Right lobe of liver (tissue), 4 donors: Measurements from ENCODE around the gene NEURL4.
"Not testable (repeated sequence)": the region's sequence is repeated elsewhere in the genome, so short reads cannot be mapped to it uniquely, and the experiment has no call there.

Source experiments
- POLR2A ChIP-seq: fragments of 450-650 bp; IDR thresholded peaks from one replicate; pipeline ENCODE4 v1.6.1; 2017; ENCODE audit warnings: antibody characterized with exemption, mild to moderate bottlenecking
- TF ChIP-seq, protein P1 (sequence below), 4 donors: fragments of 200-600 bp in 3 of 4; fragments of 450-650 bp in 1 of 4; IDR thresholded peaks; one replicate each; pipeline versions ENCODE4 v1.5.1 to v1.8.0; 2016 to 2022; ENCODE audit warnings: antibody characterized with exemption in 4 of 4, mild to moderate bottlenecking in 2 of 4
- donor health status: DM: no; HTN: no; CAD: no.
- donor health status: DM: no; HTN: no; CAD: no.
- donor health status: DM: no; HTN: yes; CAD: no.

DNA sequence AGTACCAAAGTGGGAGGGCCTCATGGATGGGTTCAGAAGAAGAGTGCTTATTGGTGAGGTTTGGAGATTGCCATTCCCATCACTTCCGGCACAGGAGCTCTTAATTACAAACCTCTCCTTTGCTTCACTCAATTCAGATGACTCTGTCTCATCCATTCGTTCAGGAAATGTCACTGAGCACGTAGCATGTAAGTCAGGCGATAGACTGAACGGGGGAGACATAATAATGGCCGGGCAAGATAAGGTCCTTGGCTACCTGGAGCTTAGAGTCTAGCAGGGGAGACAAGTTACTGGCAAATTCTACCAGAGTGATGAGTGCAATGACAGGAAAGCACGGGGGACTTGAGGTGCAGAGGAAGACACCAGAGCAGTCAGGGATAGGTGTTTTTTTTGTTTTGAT is 36.8 kb upstream of the NEURL4 start:
- not testable (repeated sequence) for TF ChIP-seq POLR2A
- TF ChIP-seq, protein P1, sequence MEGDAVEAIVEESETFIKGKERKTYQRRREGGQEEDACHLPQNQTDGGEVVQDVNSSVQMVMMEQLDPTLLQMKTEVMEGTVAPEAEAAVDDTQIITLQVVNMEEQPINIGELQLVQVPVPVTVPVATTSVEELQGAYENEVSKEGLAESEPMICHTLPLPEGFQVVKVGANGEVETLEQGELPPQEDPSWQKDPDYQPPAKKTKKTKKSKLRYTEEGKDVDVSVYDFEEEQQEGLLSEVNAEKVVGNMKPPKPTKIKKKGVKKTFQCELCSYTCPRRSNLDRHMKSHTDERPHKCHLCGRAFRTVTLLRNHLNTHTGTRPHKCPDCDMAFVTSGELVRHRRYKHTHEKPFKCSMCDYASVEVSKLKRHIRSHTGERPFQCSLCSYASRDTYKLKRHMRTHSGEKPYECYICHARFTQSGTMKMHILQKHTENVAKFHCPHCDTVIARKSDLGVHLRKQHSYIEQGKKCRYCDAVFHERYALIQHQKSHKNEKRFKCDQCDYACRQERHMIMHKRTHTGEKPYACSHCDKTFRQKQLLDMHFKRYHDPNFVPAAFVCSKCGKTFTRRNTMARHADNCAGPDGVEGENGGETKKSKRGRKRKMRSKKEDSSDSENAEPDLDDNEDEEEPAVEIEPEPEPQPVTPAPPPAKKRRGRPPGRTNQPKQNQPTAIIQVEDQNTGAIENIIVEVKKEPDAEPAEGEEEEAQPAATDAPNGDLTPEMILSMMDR (IDR thresholded peaks at IDR 0.05) = not testable (repeated sequence)
